ENCODE results near the gene KRT4. TPM values are rescaled to one million over a fixed set of nuclear protein-coding genes. Genes with fewer than 3 reads are reported as not detected.

Gene KRT4
- total RNA-seq, 3 donors from 2014 or later (not counting 1 experiment from before 2014, with no cell fraction given): not detected

- WGBS (ENCODE audit: insufficient coverage): 84% methylated on average over 7 of the region's 7 CpGs
- Mint-ChIP-seq H3K27ac (no peak overlapping the region), H3K4me3 (no peak overlapping the region), H3K27me3 (ENCODE audit: low read depth in 2 of 2) (peaks cover 33 to 58% of the 10 kb centered on the region in 2 donors), H3K4me1 (peaks cover 0 to 1% of the 10 kb centered on the region in 2 donors), H3K9me3 (peaks cover 2 to 3% of the 10 kb centered on the region in 2 donors), H3K36me3 (no peaks in the 10 kb centered on the region)
- H3K4me3 ChIP-seq (ENCODE audit: low read length): no peak overlapping the region
- DNase-seq: no peak
- H3K4me1 ChIP-seq (ENCODE audit: control insufficient read depth, insufficient read depth, low read length): no peaks in the 10 kb centered on the region
- H3K9me3 ChIP-seq (ENCODE audit: control insufficient read depth, insufficient read depth, low read length): no peaks in the 10 kb centered on the region
- intact Hi-C loops (cut with micrococcal nuclease): no loop called here
- no peak for TF ChIP-seq CTCF (IDR thresholded peaks at IDR 0.05)
- no peak for ATAC-seq
- peaks cover 2% of the 10 kb centered on the region for H3K27me3 ChIP-seq (ENCODE audit: control insufficient read depth, insufficient read depth, low read length)
- no peaks in the 10 kb centered on the region for H3K36me3 ChIP-seq (ENCODE audit: control insufficient read depth, insufficient read depth, low read length)
- no peak overlapping the region for H3K27ac ChIP-seq (ENCODE audit: low read length)
Measured at GRCh38 chr12:52783563-52784316, 30.2 kb downstream of the KRT4 start.

- H3K4me1 Mint-ChIP-seq: no peaks in the 10 kb centered on the region
- intact Hi-C loops (cut with micrococcal nuclease): no loop called here
- H3K27ac Mint-ChIP-seq: no peak overlapping the region
- peaks cover 2% of the 10 kb centered on the region for H3K27me3 ChIP-seq (ENCODE audit: control insufficient read depth, insufficient read depth, low read length)
- DNase-seq (no peak), ATAC-seq (no peak)
- H3K27ac ChIP-seq (ENCODE audit: low read length): no peak overlapping the region
- no peaks in the 10 kb centered on the region for H3K4me1 ChIP-seq (ENCODE audit: control insufficient read depth, insufficient read depth, low read length)
- H3K27me3 Mint-ChIP-seq (ENCODE audit: low read depth in 2 of 2): peaks cover 27 to 45% of the 10 kb centered on the region in 2 donors
- no peak overlapping the region for H3K4me3 Mint-ChIP-seq
- no peaks in the 10 kb centered on the region for H3K36me3 ChIP-seq (ENCODE audit: control insufficient read depth, insufficient read depth, low read length)
- H3K9me3 ChIP-seq (ENCODE audit: control insufficient read depth, insufficient read depth, low read length): no peaks in the 10 kb centered on the region
- no peaks in the 10 kb centered on the region for H3K36me3 Mint-ChIP-seq
- H3K9me3 Mint-ChIP-seq: peaks cover 2 to 3% of the 10 kb centered on the region in 2 donors
- 98% methylated on average over 4 of the region's 4 CpGs for WGBS (ENCODE audit: insufficient coverage)
- H3K4me3 ChIP-seq (ENCODE audit: low read length): no peak overlapping the region
- TF ChIP-seq CTCF (IDR thresholded peaks at IDR 0.05): no peak
Measured at GRCh38 chr12:52782502-52782901, 31.4 kb downstream of the KRT4 start.

GRCh38 chr12:52781399-52782082 lies 32.4 kb downstream of the KRT4 start:
- Histone ChIP-seq H3K36me3 (ENCODE audit: control insufficient read depth, insufficient read depth, low read length) (no peaks in the 10 kb centered on the region), H3K4me3 (ENCODE audit: low read length) (no peak overlapping the region), H3K4me1 (ENCODE audit: control insufficient read depth, insufficient read depth, low read length) (no peaks in the 10 kb centered on the region), H3K27ac (ENCODE audit: low read length) (no peak overlapping the region), H3K9me3 (ENCODE audit: control insufficient read depth, insufficient read depth, low read length) (no peaks in the 10 kb centered on the region), H3K27me3 (ENCODE audit: control insufficient read depth, insufficient read depth, low read length) (peaks cover 2% of the 10 kb centered on the region)
- Mint-ChIP-seq H3K27me3 (ENCODE audit: low read depth in 2 of 2) (peaks cover 28 to 45% of the 10 kb centered on the region in 2 donors), H3K4me1 (no peaks in the 10 kb centered on the region), H3K4me3 (no peak overlapping the region), H3K9me3 (peaks cover 2 to 3% of the 10 kb centered on the region in 2 donors), H3K36me3 (no peaks in the 10 kb centered on the region), H3K27ac (no peak overlapping the region)
- 74% methylated on average over 4 of the region's 4 CpGs for WGBS (ENCODE audit: insufficient coverage)
- ATAC-seq (no peak), DNase-seq (no peak)
- intact Hi-C loops (cut with micrococcal nuclease): no loop called here
- TF ChIP-seq CTCF (IDR thresholded peaks at IDR 0.05): no peak

All from natural killer cell (primary cell).